MG63 (cell line): ENCODE results near the gene ANP32B. TPM values are rescaled to one million over a fixed set of nuclear protein-coding genes. Genes with fewer than 3 reads are reported as not detected.

Source experiments
- DNase-seq: peaks from one replicate; pipeline ENCODE4 v3.0.0-alpha.2; 2020
- H3K27me3 ChIP-seq: fragments of 250-450 bp; sonication (Bioruptor Pico); 2 replicates; pipeline ENCODE4 v1.5.1; 2020; ENCODE audit warnings: mild to moderate bottlenecking, moderate library complexity
- H3K36me3 ChIP-seq: fragments of 250-450 bp; sonication (Bioruptor Pico); 2 replicates; pipeline ENCODE4 v1.5.1; 2020; ENCODE audit warnings: mild to moderate bottlenecking, moderate library complexity
- H3K4me3 ChIP-seq: fragments of 250-450 bp; sonication (Bioruptor Pico); 2 replicates; pipeline ENCODE4 v1.5.1; 2020; ENCODE audit warnings: mild to moderate bottlenecking, moderate library complexity
- H3K9me3 ChIP-seq: fragments of 250-450 bp; sonication (Bioruptor Pico); 2 replicates; pipeline ENCODE4 v1.5.1; 2020; ENCODE audit warnings: mild to moderate bottlenecking, moderate library complexity
- total RNA-seq: library from RNA; depleted of rRNA; stranded (reverse); fragments of >200 nt; shearing (Covaris generic); gene quantifications from 2 replicates; pipeline ENCODE4 v1.2.3, GENCODE V29; 2014; ENCODE audit warnings: low replicate concordance; rRNA removed

ANP32B gene
- total RNA-seq, 1 experiment from 2014 or later, result 7.0 TPM

DNA sequence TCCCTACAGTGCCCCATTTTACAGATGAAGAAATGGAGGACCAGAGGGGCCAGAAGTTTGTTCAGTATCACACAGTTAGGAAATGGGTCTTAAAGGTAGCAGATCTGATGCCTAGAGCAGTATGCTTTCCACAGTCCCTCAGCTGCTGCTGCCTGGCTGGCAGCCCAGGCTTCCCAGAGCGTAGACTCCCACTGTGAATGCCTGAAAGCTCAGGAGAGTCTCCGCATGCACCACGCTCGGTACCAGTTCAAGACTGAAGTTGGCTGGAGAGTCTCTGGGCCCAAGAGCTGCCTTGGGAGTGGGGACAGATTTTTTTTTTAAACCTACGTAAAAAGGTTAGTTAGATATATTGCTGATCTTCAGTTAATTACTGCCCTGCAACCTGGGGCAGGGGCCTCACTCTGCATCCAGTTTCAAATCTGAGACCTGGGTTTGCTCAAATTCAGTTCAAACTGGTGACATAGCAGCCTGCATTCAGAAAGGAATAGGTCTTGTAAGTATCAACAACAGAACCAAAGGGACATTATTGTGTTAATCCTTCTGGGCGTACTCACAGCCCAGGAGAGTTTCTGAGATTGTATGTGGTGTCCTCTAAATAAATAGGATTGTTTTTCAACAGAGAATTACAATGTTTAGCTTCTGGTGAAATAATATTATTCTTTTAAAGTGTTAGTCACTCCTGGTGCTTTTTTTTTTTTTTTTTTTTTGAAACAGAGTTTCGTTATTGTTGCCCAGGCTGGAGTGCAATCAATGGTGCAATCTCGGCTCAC lies 81.7 kb downstream of the ANP32B start:
- no peaks in the 10 kb centered on the region for H3K9me3 ChIP-seq
- H3K36me3 ChIP-seq, result peaks cover 70% of the 10 kb centered on the region
- DNase-seq, result no peak

More for the DNA sequence above, 81.7 kb downstream of the ANP32B start:
- H3K27me3 ChIP-seq, result no peaks in the 10 kb centered on the region
- no peak overlapping the region for H3K4me3 ChIP-seq

Other genes starting within 250 kb of the ANP32B start
- gene FOXE1, start 130.1 kb upstream of the ANP32B start, total RNA-seq, result not detected in 2 replicates
- gene TRMO, start 60.8 kb upstream of the ANP32B start, total RNA-seq, result 16.1 and 33.5 TPM in 2 replicates
- not detected in 2 replicates for gene HEMGN, start 45.2 kb upstream of the ANP32B start, total RNA-seq
- gene NANS, start 73.4 kb downstream of the ANP32B start, total RNA-seq, result 164 and 230 TPM in 2 replicates
- 4.2 and 10.5 TPM in 2 replicates for gene TRIM14, start 135.9 kb downstream of the ANP32B start, total RNA-seq
- 0.03 and 0.81 TPM in 2 replicates for gene CORO2A, start 209.3 kb downstream of the ANP32B start, total RNA-seq